BJ (cell line): ENCODE data around the gene SNX5. TPM values are rescaled to one million over a fixed set of nuclear protein-coding genes. Genes with fewer than 3 reads are reported as not detected.

Source experiments
- CTCF ChIA-PET: fragments of 350-600 bp; formaldehyde crosslinking; extraction: SDS; loops from one replicate; lab custom pipeline; 2021; ENCODE audit warnings: antibody characterized with exemption, inconsistent platforms; lab: Yijun Ruan, JAX
- POLR2A ChIA-PET: fragments of 300-600 bp; sonication (Branson Sonifier 250); formaldehyde crosslinking; extraction: SDS; loops from one replicate; lab custom pipeline; 2021; ENCODE audit warnings: antibody characterized with exemption; lab: Charles Lee
- DNase-seq: peaks from one replicate; pipeline ENCODE4 v3.0.0-alpha.2; 2011; ENCODE audit warnings: low read depth
- H3K27me3 ChIP-seq: 2 replicates; pipeline ENCODE4 v1.6.0; 2011; ENCODE audit warnings: low read length; ENCODE audit not compliant: control insufficient read depth, insufficient read depth
- H3K36me3 ChIP-seq: 2 replicates; pipeline ENCODE4 v1.5.1; 2011; ENCODE audit warnings: low read length; ENCODE audit not compliant: control insufficient read depth, insufficient read depth
- H3K4me3 ChIP-seq: 2 replicates; pipeline ENCODE4 v1.5.1; 2011; ENCODE audit warnings: low read depth, mild to moderate bottlenecking, control low read depth, low read length
- polyA plus RNA-seq: library from polyadenylated mRNA; depleted of rRNA; stranded (reverse); fragments of >200 nt; gene quantifications from 2 replicates; pipeline ENCODE4 v1.2.3, GENCODE V29; 2011
- TF ChIP-seq, protein P1 (sequence below): IDR thresholded peaks from 2 replicates; pipeline ENCODE4 v1.5.1; 2011; ENCODE audit warnings: low read depth, mild to moderate bottlenecking, control low read depth, inconsistent platforms, low read length, moderate library complexity; ENCODE audit not compliant: insufficient read depth

SNX5 gene
- polyA plus RNA-seq, 1 experiment = 52.7 TPM

DNA sequence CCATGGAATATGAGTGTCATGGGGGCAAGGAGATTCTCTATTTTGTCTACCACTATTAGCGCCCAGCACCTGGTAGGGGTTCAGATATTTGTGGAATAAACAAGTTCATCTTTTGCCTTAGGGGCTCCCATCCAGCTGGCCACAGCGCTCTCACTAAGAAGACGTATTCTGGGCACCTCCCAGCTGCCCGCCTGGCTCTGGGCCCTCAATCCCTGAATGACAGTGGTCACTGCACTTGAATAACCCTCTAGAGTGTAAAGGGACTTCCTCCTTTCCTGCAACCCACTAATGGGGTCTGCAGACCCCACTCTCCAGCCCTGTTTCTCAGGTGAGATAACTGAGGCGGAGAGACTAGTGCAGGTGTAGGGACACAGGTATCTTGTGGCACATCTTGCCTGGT lies 36.2 kb downstream of the SNX5 start:
- TF ChIP-seq, protein P1, sequence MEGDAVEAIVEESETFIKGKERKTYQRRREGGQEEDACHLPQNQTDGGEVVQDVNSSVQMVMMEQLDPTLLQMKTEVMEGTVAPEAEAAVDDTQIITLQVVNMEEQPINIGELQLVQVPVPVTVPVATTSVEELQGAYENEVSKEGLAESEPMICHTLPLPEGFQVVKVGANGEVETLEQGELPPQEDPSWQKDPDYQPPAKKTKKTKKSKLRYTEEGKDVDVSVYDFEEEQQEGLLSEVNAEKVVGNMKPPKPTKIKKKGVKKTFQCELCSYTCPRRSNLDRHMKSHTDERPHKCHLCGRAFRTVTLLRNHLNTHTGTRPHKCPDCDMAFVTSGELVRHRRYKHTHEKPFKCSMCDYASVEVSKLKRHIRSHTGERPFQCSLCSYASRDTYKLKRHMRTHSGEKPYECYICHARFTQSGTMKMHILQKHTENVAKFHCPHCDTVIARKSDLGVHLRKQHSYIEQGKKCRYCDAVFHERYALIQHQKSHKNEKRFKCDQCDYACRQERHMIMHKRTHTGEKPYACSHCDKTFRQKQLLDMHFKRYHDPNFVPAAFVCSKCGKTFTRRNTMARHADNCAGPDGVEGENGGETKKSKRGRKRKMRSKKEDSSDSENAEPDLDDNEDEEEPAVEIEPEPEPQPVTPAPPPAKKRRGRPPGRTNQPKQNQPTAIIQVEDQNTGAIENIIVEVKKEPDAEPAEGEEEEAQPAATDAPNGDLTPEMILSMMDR = no peak
- no peaks in the 10 kb centered on the region for H3K36me3 ChIP-seq
- no peak overlapping the region for H3K4me3 ChIP-seq
- CTCF ChIA-PET = interaction anchor here (0.7 to 1.7 kb wide), 2 partner anchors 277 to 895 kb away, joined by 3 to 6 read pairs; no protein-coding TSS in a partner anchor
- POLR2A ChIA-PET = no interaction called here
- no peak for DNase-seq
- H3K27me3 ChIP-seq = no peaks in the 10 kb centered on the region

DNA sequence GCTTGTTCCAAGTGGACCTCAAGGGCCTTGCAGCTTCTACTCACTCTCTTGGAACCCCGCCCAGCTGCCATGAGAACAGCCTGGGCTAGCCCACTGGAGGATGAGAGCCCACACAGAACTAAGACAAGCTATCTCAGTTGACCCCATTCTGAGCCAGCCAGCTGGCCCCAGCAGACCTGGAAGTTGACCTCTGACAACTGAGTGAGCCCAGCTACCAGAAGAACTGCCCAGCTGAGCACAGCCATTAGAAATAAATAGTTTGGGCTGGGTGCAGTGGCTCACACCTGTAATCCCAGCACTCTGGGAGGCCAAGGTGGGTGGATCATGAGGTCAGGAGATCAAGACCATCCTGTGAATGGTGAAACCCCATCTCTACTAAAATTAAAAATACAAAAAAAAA lies 37.1 kb downstream of the SNX5 start:
- POLR2A ChIA-PET = no interaction called here
- no peak for DNase-seq
- Histone ChIP-seq H3K4me3 (no peak overlapping the region), H3K27me3 (no peaks in the 10 kb centered on the region), H3K36me3 (no peaks in the 10 kb centered on the region)
- CTCF ChIA-PET = interaction anchor here (0.7 to 1.7 kb wide), 2 partner anchors 276 to 894 kb away, joined by 3 to 6 read pairs; no protein-coding TSS in a partner anchor
- TF ChIP-seq, protein P1 = no peak

DNA sequence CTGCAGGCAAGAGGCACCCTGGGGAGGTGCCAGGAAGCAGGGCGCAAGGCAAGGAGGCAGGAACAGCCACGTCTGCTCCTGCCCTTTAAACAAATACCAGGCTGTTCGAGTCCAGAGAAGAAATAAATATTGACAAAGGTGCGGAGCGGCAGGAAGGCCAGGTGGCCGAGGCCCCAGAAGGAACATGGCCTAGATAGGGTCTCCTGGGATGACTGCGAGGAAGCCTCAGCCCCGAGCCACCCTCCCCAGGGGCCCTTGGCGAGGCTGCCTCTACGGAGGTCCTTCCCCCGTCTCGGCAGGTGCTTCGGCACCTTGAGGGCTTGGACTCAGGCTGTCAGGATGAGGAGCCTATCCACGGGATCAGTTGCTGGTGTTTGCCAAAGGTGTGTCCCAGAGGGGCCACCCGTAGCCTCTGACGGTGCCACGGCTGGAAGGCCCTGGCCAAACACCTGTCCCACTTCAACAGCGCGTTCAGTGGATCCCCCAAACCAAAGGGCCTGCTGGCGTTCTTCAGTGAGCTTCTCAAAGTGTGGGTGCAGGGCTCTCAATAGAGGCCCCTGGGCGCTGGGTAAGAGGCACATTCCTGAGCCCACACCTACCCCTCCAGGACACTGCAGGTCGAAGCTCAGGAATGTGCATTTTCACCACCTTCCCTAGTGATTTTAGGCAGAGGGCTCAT lies 39.8 kb downstream of the SNX5 start:
- CTCF ChIA-PET = interaction anchor here (2.1 kb wide), 2 partner anchors 10 to 17 kb away, joined by 6 to 7 read pairs; no protein-coding TSS in a partner anchor

DNA sequence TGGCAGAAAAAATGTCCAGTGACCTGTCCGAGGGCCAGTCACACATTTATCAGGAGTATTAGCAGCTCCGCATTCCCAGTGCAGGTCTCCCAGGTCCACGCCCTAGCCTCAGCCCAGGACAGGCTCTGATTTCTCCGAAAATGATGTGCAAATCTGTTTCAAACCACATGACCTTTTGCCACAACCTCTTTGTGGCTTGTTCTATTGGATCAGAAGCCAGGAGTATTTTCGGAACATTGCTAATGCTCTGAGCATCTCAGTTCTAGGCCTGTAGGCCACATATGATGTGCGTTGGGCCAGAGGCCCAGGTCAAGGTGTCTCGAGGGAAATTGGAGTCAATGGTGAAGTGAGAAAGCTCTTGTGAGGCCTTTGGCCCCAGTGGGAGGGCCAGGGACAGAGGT lies 40.4 kb downstream of the SNX5 start:
- POLR2A ChIA-PET = no interaction called here
- CTCF ChIA-PET = no interaction called here
- DNase-seq = no peak
- TF ChIP-seq, protein P1 = no peak
- Histone ChIP-seq H3K27me3 (no peaks in the 10 kb centered on the region), H3K4me3 (no peak overlapping the region), H3K36me3 (no peaks in the 10 kb centered on the region)

More for the DNA sequence above, 39.8 kb downstream of the SNX5 start:
- Histone ChIP-seq H3K36me3 (no peaks in the 10 kb centered on the region), H3K4me3 (no peak overlapping the region), H3K27me3 (no peaks in the 10 kb centered on the region)
- POLR2A ChIA-PET = no interaction called here
- TF ChIP-seq, protein P1 = no peak
- no peak for DNase-seq

DNA sequence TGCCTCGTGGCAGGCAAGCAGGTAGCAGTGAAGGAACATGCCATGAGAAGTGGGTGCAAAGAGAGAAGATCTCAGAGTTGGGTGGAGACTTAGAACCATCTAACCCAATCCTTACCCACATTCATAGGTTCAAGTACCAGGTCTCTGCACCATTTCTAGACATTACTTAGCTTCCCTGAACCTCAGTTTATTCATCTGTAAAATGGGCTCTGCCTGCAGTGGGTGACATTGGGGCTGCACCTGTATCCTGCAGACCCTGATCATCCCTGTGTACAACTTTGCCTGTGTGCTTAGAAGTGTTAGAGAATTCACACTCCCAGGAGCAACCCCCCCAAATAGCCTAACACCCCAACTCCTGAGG lies 42.7 kb downstream of the SNX5 start:
- CTCF ChIA-PET = no interaction called here
- no peaks in the 10 kb centered on the region for H3K27me3 ChIP-seq
- no peaks in the 10 kb centered on the region for H3K36me3 ChIP-seq
- POLR2A ChIA-PET = no interaction called here
- TF ChIP-seq, protein P1 = no peak
- no peak for DNase-seq
- H3K4me3 ChIP-seq = no peak overlapping the region
